Measurements from ENCODE around the gene RAP1A. TPM values are rescaled to one million over a fixed set of nuclear protein-coding genes. Genes with fewer than 3 reads are reported as not detected.

RAP1A gene
- total RNA-seq, 1 donor from 2014 or later, result 219 TPM

DNA sequence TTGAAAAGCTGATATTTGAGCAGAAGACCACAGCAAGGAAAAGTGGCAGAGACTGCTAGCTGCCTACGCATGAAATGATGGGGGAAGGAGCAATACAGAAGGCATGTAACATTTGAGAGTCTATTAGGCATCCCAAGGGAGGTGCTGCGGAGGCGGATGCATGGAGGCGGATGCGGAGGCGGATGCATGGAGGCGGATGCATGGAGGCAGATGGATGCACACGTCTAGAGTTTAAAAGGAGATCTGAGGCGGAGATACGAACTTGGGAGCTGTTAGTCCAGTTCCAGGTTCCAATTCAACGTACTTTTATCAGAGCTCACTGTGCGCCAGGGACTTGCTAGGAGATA is 135.4 kb downstream of the RAP1A start:
- peaks cover 47% of the 10 kb centered on the region for H3K4me1 Mint-ChIP-seq (ENCODE audit: low read depth)
- intact Hi-C loops (cut with micrococcal nuclease), result loop anchor here (1.0 to 5.0 kb wide), 5 partner anchors 16 to 553 kb away; partner anchors contain the start of genes ATP5PB, DENND2D, INKA2 and WDR77
- H3K36me3 Mint-ChIP-seq (ENCODE audit: low read depth), result peaks cover 26% of the 10 kb centered on the region
- peak overlapping the region; percentile 87 for H3K4me3 Mint-ChIP-seq (ENCODE audit: low read depth)
- no peaks in the 10 kb centered on the region for H3K9me3 Mint-ChIP-seq
- H3K27me3 Mint-ChIP-seq (ENCODE audit: low read depth), result no peaks in the 10 kb centered on the region
- H3K27ac Mint-ChIP-seq, result peak overlapping the region; percentile 94
- peak; percentile 34 for DNase-seq (ENCODE audit: low spot score)

GRCh38 chr1:111755331-111756123 is 135.9 kb downstream of the RAP1A start, which contains the start of gene DDX20:
TSS of gene DDX20 (plus strand) at chr1:111755901. CDS start at chr1:111755925, 24 bp downstream.
- H3K4me1 Mint-ChIP-seq (ENCODE audit: low read depth), result peaks cover 49% of the 10 kb centered on the region
- no peaks in the 10 kb centered on the region for H3K9me3 Mint-ChIP-seq
- H3K27me3 Mint-ChIP-seq (ENCODE audit: low read depth), result no peaks in the 10 kb centered on the region

DNA sequence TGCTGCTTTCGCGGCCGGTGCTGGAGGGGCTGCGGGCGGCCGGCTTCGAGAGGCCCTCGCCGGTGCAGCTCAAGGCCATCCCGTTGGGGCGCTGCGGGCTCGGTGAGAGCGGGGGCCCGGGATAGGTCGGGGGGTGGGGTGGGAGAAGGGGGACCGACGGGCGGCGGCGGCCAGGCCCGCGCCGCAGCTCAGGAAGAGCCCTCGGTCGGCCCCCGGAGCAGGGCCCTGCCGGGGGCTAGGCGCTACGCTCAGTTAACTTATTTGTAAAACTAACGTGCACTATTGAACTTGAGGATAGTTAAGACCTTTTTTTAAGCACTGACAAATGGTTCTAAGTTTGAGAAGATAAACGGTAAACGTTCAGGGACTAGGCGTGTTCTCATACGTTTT is 136.5 kb downstream of the RAP1A start:
- DNase-seq (ENCODE audit: low spot score), result no peak
- Mint-ChIP-seq H3K9me3 (no peaks in the 10 kb centered on the region), H3K36me3 (ENCODE audit: low read depth) (peaks cover 38% of the 10 kb centered on the region), H3K4me1 (ENCODE audit: low read depth) (peaks cover 49% of the 10 kb centered on the region), H3K27me3 (ENCODE audit: low read depth) (no peaks in the 10 kb centered on the region), H3K27ac (peak overlapping the region; percentile 98), H3K4me3 (ENCODE audit: low read depth) (peak overlapping the region; percentile 87)
- intact Hi-C loops (cut with micrococcal nuclease), result loop anchor here (5.0 kb wide), 2 partner anchors 39 to 554 kb away; partner anchors contain the start of gene DENND2D

More at GRCh38 chr1:111755331-111756123, 135.9 kb downstream of the RAP1A start, which contains the start of gene DDX20:
- peaks cover 32% of the 10 kb centered on the region for H3K36me3 Mint-ChIP-seq (ENCODE audit: low read depth)
- H3K4me3 Mint-ChIP-seq (ENCODE audit: low read depth), result peak within 1 kb of the TSS; percentile 87
- DNase-seq (ENCODE audit: low spot score), result peak; percentile 93
- intact Hi-C loops (cut with micrococcal nuclease), result loop anchor here (1.0 to 5.0 kb wide), 5 partner anchors 16 to 553 kb away; partner anchors contain the start of genes ATP5PB, DENND2D, INKA2 and WDR77
- peak within 1 kb of the TSS; percentile 98 for H3K27ac Mint-ChIP-seq

DNA sequence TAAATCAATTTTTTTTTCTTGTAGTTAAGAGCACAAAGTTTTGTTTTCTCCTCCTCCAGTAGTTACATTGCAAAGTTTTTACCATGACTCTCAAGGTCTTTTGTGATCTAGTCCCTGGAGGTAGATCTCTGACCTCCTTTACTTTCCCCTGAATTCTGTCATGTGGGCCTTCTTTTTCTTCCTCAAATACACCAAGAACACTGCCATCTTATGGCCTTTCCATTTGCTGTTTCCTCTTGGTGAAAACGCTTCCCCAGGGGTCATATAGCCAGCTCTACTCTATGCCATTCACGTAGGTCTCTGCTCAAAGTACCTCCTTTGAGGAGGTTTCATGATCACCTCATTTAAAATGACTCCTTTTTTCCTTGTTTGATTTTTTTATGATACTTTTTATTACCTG is 138.8 kb downstream of the RAP1A start:
- Mint-ChIP-seq H3K4me3 (ENCODE audit: low read depth) (peak overlapping the region; percentile 48), H3K9me3 (no peaks in the 10 kb centered on the region), H3K27me3 (ENCODE audit: low read depth) (no peaks in the 10 kb centered on the region), H3K4me1 (ENCODE audit: low read depth) (peaks cover 46% of the 10 kb centered on the region), H3K36me3 (ENCODE audit: low read depth) (peaks cover 58% of the 10 kb centered on the region), H3K27ac (peak overlapping the region; percentile 54)
- DNase-seq (ENCODE audit: low spot score), result no peak
- intact Hi-C loops (cut with micrococcal nuclease), result loop anchor here (5.0 kb wide), 2 partner anchors 41 to 556 kb away; partner anchors contain the start of gene DENND2D

DNA sequence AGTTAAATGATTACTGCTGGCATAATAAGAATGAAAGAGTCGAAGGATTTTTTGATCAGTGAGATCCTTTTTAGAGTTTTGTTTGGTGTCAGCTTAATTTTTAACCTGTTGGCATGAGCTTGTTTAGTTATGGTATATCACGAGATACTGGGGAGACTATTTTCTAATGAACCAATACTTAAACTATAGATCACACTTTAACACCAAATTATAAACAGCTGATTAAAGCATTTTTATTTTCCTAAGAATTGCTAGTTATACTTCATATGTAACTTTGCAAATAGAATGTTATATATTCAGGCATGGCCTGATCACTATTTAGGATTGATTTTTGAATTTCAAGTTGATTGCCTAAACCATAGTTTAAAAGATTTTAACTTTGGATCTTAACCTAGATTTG is 142.1 kb downstream of the RAP1A start:
- Mint-ChIP-seq H3K9me3 (no peaks in the 10 kb centered on the region), H3K36me3 (ENCODE audit: low read depth) (peaks cover 82% of the 10 kb centered on the region), H3K27ac (no peak overlapping the region), H3K27me3 (ENCODE audit: low read depth) (no peaks in the 10 kb centered on the region), H3K4me1 (ENCODE audit: low read depth) (peaks cover 25% of the 10 kb centered on the region), H3K4me3 (ENCODE audit: low read depth) (no peak overlapping the region)
- no peak for DNase-seq (ENCODE audit: low spot score)
- intact Hi-C loops (cut with micrococcal nuclease), result no loop called here

- intact Hi-C loops (cut with micrococcal nuclease), result no loop called here
- Mint-ChIP-seq H3K36me3 (ENCODE audit: low read depth) (peaks cover 81% of the 10 kb centered on the region), H3K9me3 (no peaks in the 10 kb centered on the region), H3K27me3 (ENCODE audit: low read depth) (no peaks in the 10 kb centered on the region), H3K4me3 (ENCODE audit: low read depth) (no peak overlapping the region), H3K27ac (no peak overlapping the region), H3K4me1 (ENCODE audit: low read depth) (peaks cover 19% of the 10 kb centered on the region)
- DNase-seq (ENCODE audit: low spot score), result no peak
These were observed 142.7 kb downstream of the RAP1A start for GRCh38 chr1:111762332-111762731.

Other genes with a start within 250 kb of the RAP1A start
- 0.57 and 0.85 TPM in 2 replicates for gene OVGP1, start 192.1 kb upstream of the RAP1A start, total RNA-seq
- 46.5 and 52.6 TPM in 2 replicates for gene WDR77, start 170.5 kb upstream of the RAP1A start, total RNA-seq
- gene ATP5PB, start 170.3 kb upstream of the RAP1A start, total RNA-seq, result 294 and 308 TPM in 2 replicates
- gene C1orf162, start 145.8 kb upstream of the RAP1A start, total RNA-seq, result 4.3 and 4.7 TPM in 2 replicates
- not detected in 2 replicates for gene ADORA3, start 116.2 kb upstream of the RAP1A start, total RNA-seq
- gene TMIGD3, start 116.2 kb upstream of the RAP1A start, total RNA-seq, result 0.23 and 0.30 TPM in 2 replicates
- gene INKA2, start 119.6 kb downstream of the RAP1A start, total RNA-seq, result 0.43 and 2.2 TPM in 2 replicates
- 18.6 and 20.0 TPM in 2 replicates for gene DDX20, start 136.1 kb downstream of the RAP1A start, total RNA-seq

All from activated T-helper 2 cell treated with anti-CD3 and anti-CD28 coated beads, Interferon-gamma antibody, Interleukin-2, Interleukin-4, amounts not matched to agents 10 μg/mL and 5 μg/mL and 100 μg/mL, durations not matched to agents 14 hours and 24 hours and 36 hours (primary cell).